IPS DF 4.7 (cell line): ENCODE results near the gene SKAP1.
"Not testable (repeated sequence)": the region's sequence is repeated elsewhere in the genome, so short reads cannot be mapped to it uniquely, and the experiment has no call there.

Experiments used
- DNase-seq: peaks from one replicate; pipeline ENCODE4 v3.0.0-alpha.2; 2013; ENCODE audit warnings: low spot score; ENCODE audit errors: extremely low read depth

SKAP1 gene

DNA sequence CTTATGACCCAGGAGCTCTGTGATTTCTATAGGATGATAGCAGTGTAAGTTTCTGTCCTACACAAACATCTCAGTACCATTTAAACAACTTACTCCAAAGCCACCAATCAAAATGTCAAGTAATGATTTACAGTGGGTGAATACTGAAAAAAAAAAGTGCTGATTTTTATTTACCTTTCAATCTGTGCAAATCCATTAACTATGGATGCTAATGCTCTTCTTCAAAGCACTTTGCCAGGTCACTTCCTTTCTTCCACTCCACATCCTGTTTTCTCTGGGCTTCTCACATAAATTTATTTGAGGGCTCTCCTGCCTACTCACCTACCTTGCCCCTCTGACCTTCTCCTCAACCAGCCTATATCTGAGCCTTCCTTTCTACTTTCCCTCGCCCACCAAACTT lies 101.6 kb downstream of the SKAP1 start:
- no peak for DNase-seq

GRCh38 chr17:48326310-48326709 lies 103.7 kb downstream of the SKAP1 start:
- DNase-seq = no peak

- DNase-seq = no peak
These were observed 108.0 kb downstream of the SKAP1 start for GRCh38 chr17:48322060-48322459.

DNA sequence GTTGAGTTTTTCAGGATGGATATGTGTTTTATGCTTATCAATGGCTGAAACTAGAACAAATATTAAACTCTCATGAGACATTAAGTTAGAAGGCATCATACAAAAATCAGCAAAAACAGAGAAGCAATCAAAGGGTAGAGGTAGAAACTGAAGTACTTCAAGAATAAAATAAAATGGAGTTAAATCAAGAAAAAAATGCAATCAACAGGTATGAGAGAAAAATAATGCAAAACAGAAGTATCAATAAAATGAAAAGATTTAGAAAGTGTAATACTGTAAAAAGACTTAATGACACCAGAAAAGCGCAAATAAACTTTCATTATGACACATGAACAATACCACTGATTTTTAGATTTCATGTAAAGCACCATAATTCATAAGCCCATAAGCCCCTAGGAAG lies 112.3 kb downstream of the SKAP1 start:
- no peak for DNase-seq

GRCh38 chr17:48314716-48315115 lies 115.3 kb downstream of the SKAP1 start:
- DNase-seq = no peak

DNA sequence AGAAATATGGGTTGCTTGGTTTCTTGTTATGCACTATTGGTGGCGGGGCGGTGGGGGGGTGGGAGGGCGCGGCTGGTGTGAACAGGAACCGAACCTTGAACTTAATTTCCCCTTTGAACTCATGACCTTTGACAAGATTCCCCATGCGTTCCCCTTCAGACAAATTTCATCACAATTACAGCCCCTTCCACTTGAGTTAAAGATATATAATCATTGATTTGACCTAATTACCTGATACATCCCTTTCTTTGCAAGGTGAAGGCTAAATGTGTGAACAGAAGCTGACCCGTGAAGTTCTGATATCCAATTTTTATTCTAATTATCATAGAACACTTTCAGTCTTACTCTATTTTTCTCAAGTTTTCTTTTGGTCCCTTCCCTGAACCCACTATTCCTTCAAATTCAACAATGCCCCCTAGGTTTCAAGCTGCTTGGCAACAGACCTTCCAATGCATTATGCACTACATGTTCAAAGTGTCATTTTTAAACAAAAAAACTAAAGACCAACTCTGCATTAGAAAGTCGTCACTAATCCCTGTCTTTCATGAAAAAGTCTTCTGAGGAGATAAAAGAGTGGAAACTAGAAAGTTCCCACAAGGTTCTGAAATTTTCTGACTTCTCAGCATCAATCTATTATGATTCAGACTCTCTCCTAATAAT lies 116.8 kb downstream of the SKAP1 start:
- no peak for DNase-seq

DNA sequence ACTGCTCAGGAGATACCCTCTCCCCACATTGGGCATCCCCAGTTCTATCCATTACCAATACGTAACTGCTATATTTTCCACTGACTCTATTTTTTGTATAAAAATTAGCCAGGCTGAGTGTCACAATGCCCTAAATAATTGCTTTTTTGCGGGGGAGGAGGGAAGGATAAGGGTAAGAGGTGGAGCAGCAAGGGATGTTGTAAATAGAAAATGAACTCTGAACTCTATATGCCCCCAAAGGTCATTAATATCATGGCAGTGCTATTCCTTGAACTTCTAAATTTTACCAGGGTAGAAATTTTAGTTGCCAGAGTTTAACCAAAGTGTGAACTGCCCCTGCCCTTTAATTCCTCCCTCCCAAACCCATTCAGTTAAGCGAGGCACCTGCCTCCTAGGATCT lies 118.7 kb downstream of the SKAP1 start:
- no peak for DNase-seq

DNA sequence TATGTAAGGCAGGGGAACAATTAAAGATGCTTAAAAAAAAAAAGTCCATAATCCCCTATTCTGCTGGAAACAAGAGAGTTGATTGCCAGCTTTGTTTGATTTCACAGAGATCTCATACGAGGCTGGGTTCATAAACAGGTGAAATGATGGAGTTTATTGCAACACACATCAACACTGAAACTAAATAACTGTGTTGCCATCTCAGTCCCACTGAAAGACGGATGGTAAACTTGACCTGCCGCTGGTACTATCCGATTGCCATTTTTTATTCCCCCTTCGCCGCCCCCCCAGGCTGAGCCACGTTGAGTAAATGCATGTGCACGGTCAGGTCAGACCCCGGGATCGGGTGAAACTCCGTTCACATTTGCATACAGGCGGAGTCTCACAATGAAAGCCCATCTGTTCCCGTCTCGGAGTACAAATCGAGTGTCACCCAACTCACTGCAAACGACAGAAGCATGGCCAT lies 119.2 kb downstream of the SKAP1 start:
- no peak for DNase-seq

DNA sequence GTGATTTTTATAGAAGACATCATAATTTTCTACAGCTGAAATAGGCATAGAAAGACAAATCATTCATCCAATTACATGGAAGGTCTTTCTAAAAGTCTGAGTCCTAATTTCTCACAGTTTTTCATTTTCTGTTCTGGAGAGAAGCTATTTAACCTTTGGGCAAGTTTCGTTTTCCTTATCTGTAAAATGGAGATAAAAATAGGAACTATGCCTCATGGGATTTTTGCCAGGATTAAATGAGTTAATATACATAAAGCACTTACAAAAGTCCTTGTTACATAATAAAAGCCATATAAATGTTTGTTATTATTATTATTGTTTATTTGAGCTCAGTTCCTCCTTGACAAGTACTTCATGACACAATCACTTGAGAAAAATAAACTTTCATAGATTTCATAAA lies 121.4 kb downstream of the SKAP1 start:
- DNase-seq = no peak

DNA sequence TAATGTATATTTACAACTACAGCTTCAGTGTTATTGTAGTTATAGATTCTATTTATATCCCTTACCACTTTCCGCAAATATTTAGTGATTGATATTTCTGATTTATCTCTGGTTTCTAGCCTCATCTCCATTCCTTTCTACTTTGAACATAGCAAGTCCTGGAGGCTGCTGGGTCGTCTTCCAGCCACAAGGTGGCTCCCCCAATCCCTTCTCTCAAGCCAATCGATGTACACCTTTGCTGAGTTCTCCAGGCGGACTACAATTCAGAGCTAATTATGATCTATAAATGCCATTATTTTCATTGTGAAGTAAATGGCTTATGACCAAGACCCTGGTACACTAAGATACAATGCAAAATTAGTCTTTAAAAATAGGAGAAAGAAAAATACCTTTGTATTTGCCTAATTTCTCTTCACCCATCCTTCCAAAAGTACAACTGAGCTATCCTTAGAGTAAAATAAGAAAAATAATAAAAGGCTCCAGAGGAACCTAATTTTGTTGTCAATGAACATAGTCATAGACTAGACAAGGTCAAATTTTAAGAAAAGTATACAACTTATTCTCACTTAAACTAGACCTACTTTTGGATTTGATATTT lies 122.1 kb downstream of the SKAP1 start:
- DNase-seq = peak; percentile 25

- DNase-seq = no peak
These were observed 122.8 kb downstream of the SKAP1 start for GRCh38 chr17:48307255-48307654.

GRCh38 chr17:48301002-48301401 lies 129.0 kb downstream of the SKAP1 start:
- no peak for DNase-seq

DNA sequence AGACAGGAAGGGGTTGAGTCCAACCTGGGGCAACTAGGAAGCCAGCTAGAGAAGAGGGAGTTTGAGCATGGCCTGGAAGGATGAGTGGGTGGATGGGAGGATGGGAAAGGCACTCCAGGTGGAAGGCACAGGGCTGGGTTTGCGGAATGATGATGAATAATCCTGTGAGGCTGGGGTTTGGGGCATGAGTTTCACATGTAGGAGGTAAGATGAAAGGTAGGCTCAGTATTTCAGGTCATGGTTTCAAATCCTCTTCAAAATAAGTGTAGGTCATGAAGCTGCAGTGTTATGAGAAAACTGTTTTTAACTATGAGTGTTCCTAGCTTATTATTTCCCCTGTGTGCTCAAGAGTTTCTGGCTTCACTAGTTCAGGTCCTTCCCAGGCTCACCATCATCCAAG lies 130.3 kb downstream of the SKAP1 start:
- no peak for DNase-seq

DNA sequence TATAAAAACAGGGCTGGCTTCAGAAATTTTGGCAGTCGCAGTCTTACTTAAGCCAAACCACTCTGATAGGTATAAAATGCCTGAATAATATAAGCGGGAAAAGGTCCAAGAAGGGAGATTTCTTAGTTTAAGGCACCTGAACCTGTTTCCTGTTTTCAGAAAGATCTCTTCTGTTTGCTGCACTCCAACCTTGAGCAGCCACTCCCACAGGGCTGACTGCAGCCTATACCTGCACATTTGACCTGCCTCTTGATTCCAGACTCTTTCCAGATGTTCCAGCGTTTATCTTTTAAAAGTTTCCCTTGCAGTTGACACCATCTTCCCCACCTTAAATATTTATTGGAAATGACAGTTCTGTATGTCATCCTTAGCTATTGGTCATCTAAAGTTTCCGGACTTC lies 132.2 kb downstream of the SKAP1 start:
- no peak for DNase-seq

GRCh38 chr17:48296453-48296852 lies 133.6 kb downstream of the SKAP1 start:
- no peak for DNase-seq

DNA sequence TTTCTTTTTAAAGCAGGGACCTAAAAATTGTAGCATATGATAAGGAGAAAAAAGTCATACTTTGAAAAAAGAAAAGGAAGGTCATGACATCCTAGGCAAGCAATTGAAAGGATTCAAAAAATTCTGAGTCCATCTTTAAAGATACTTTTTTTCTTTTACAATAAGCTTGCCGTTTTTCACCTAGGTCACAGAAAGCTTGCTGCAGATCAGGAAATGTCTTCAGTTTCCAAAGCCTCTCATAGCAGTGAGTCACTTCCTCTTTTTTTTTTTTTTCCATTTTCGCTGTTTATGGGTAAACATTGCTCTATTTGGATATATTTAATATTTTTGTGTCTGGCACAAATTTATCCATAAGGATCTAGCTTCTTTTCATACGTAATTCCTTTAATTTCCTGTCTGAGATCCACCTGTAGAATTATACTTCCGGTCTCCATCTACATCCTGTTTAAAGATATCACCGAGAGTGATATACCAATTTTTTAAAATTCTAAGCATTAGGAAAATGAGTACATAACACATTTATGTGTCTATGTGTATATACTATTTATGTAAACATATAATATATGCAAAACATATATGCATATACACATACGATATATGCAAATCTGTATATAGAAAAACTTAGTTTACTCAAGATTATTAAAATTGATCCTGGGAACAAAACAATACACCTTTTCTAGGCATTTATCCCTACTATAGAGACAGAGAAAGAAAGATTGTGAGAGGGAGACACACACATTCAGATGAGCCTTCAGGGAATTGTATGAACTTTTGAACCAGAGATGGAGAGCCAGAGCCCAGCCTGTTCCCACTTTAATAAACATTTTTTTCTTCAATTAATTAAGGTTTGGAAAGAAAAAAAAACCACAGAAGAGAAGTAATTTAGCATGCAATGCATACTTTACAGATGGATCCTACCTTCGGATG lies 134.4 kb downstream of the SKAP1 start:
- DNase-seq = no peak

DNA sequence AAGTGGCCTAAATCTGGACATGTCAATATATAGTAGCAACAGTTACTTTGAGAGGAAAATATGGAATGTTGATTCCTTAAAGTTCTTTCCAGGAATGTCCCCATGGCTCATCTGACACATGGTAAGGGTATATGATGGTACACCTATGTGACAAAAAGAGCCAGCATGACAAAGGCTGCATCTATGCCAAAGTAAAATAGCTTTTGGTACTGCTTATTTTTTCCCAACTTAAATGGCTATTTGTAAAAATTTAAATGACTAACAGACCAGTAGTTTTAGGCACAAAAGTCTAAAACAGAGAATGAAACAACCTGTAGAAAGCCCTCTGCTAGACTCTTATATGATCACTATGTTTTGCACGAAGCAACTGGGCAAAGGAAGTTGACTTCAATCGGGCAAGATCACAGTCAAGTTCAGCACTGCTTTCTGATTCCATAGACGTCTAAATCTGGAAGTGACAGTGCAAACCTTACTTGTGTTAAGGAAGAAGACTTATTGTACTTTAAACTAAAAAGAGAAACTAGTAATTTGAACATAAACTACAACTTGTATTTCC lies 135.1 kb downstream of the SKAP1 start:
- DNase-seq = no peak

GRCh38 chr17:48294020-48294805 lies 135.8 kb downstream of the SKAP1 start:
- no peak for DNase-seq

DNA sequence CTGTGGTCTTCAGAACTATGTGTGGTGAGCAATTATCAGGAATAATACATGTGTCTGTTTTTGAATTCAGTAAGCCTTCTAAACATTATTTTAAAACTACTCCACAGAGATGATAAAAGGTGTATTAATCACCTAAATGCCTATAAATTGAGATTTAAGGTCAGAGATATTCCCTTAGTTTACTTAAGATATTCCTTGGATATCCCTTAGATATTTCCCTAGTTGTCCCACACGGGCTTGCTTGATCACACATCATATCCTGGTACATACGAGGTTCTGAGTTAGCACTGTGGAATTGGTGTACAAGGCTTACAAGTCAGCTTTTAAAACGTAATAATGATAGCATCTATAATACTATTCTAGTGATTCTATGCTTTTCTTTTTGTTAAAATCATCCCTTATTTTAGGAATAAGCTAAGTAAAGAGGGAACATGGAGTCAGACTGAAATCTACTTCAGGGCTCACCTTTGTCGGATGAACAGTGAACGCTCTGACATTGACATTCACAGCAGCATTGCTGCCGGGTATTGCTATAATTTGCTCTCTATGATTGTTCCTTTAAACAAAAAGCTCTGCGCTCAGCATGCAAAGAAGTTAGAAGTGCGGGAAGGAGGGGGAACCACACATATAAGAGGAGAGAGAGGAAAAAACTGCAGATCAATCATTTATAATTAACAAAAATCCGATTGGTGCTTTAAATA lies 136.5 kb downstream of the SKAP1 start:
- DNase-seq = no peak

- DNase-seq = no peak
These were observed 139.6 kb downstream of the SKAP1 start for GRCh38 chr17:48290378-48290777.

- DNase-seq = not testable (repeated sequence)
These were observed 143.1 kb downstream of the SKAP1 start for GRCh38 chr17:48286917-48287316.
